ENCODE data around the gene IPO4. TPM values are rescaled to one million over a fixed set of nuclear protein-coding genes. Genes with fewer than 3 reads are reported as not detected.

Gene IPO4
- total and polyA plus RNA-seq, 9 donors: 5.6 to 50.9 (median 33.5) TPM

DNA sequence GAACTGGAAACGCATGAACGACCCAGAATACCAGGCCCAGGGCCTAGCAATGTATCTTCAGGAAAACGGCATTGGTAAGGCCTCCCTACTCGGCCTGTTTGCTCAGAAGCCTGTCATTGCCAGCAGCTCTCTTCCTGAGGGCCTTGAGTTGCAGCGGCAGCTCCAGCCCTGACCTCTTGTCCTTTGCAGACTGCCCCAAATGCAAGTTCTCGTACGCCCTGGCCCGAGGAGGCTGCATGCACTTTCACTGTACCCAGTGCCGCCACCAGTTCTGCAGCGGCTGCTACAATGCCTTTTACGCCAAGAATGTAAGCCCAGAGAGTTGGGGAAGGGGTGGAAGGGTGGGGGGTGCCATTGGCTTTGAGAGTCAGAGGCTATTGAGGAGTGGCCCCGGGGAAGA lies 31.3 kb downstream of the IPO4 start:
- H3K9me3 ChIP-seq: no peaks in the 10 kb centered on the region
- no peak overlapping the region for H3K4me3 ChIP-seq
- H3K36me3 ChIP-seq: no peaks in the 10 kb centered on the region
- no peaks in the 10 kb centered on the region for H3K4me1 ChIP-seq (ENCODE audit: insufficient read depth)
- no peak overlapping the region for H3K27ac ChIP-seq
- no peaks in the 10 kb centered on the region for H3K27me3 ChIP-seq
- TF ChIP-seq, protein P1, sequence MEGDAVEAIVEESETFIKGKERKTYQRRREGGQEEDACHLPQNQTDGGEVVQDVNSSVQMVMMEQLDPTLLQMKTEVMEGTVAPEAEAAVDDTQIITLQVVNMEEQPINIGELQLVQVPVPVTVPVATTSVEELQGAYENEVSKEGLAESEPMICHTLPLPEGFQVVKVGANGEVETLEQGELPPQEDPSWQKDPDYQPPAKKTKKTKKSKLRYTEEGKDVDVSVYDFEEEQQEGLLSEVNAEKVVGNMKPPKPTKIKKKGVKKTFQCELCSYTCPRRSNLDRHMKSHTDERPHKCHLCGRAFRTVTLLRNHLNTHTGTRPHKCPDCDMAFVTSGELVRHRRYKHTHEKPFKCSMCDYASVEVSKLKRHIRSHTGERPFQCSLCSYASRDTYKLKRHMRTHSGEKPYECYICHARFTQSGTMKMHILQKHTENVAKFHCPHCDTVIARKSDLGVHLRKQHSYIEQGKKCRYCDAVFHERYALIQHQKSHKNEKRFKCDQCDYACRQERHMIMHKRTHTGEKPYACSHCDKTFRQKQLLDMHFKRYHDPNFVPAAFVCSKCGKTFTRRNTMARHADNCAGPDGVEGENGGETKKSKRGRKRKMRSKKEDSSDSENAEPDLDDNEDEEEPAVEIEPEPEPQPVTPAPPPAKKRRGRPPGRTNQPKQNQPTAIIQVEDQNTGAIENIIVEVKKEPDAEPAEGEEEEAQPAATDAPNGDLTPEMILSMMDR (IDR thresholded peaks at IDR 0.05): no peak
- no peak for TF ChIP-seq POLR2A (IDR thresholded peaks at IDR 0.05)
- TF ChIP-seq EP300 (IDR thresholded peaks at IDR 0.05): no peak
- no peak for DNase-seq
- intact Hi-C loops (cut with DNase I): no loop called here
- 81 to 86% (median 85%) methylated on average over 11 to 12 of the region's 12 CpGs for WGBS, 3 donors

DNA sequence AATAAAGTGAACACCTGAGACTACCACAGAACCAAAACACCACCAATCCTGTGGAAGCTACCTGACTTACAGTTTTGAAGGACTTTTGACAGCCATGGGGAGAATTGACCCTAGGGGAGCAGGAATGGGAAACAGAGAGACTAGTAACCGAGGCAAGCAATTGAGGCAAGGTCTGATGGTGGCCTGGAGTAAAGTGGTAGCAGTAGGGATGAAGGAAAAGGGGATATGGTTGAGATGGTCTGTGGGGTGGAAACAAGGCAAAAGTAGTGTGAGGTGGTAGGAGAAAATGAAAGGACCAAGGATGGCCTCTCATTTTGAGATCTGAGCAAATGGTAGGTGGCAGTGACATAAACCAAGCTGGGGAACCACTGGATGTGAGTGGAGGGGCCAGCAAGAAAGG lies 31.8 kb downstream of the IPO4 start:
- intact Hi-C loops (cut with DNase I): no loop called here
- H3K36me3 ChIP-seq: no peaks in the 10 kb centered on the region
- TF ChIP-seq POLR2A (IDR thresholded peaks at IDR 0.05): no peak
- TF ChIP-seq, protein P1 (IDR thresholded peaks at IDR 0.05): no peak
- no peak for TF ChIP-seq EP300 (IDR thresholded peaks at IDR 0.05)

DNA sequence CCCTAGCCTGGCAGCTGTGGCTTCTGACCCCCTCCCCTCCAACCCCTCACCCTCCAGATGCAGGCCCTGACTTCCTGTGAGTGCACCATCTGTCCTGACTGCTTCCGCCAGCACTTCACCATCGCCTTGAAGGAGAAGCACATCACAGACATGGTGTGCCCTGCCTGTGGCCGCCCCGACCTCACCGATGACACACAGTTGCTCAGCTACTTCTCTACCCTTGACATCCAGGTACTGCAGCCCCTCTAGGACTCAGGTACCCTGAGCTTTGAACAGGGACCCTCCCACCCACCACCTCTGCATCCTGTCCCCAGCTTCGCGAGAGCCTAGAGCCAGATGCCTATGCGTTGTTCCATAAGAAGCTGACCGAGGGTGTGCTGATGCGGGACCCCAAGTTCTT lies 33.5 kb downstream of the IPO4 start:
- Histone ChIP-seq H3K36me3 (no peaks in the 10 kb centered on the region), H3K9me3 (no peaks in the 10 kb centered on the region), H3K4me1 (ENCODE audit: insufficient read depth) (no peaks in the 10 kb centered on the region), H3K27me3 (no peaks in the 10 kb centered on the region), H3K4me3 (no peak overlapping the region), H3K27ac (no peak overlapping the region)
- intact Hi-C loops (cut with DNase I): no loop called here
- WGBS, 3 donors: 92 to 94% (median 93%) methylated on average over 10 of the region's 10 CpGs
- DNase-seq: no peak
- TF ChIP-seq POLR2A (IDR thresholded peaks at IDR 0.05) (no peak), EP300 (IDR thresholded peaks at IDR 0.05) (no peak)
- TF ChIP-seq, protein P1 (IDR thresholded peaks at IDR 0.05): no peak

More for the DNA sequence above, 31.8 kb downstream of the IPO4 start:
- Histone ChIP-seq H3K27me3 (no peaks in the 10 kb centered on the region), H3K9me3 (no peaks in the 10 kb centered on the region), H3K27ac (no peak overlapping the region), H3K4me3 (no peak overlapping the region), H3K4me1 (ENCODE audit: insufficient read depth) (no peaks in the 10 kb centered on the region)
- no peak for DNase-seq
- 79 to 98% (median 86%) methylated on average over 1 of the region's 1 CpG for WGBS, 3 donors

DNA sequence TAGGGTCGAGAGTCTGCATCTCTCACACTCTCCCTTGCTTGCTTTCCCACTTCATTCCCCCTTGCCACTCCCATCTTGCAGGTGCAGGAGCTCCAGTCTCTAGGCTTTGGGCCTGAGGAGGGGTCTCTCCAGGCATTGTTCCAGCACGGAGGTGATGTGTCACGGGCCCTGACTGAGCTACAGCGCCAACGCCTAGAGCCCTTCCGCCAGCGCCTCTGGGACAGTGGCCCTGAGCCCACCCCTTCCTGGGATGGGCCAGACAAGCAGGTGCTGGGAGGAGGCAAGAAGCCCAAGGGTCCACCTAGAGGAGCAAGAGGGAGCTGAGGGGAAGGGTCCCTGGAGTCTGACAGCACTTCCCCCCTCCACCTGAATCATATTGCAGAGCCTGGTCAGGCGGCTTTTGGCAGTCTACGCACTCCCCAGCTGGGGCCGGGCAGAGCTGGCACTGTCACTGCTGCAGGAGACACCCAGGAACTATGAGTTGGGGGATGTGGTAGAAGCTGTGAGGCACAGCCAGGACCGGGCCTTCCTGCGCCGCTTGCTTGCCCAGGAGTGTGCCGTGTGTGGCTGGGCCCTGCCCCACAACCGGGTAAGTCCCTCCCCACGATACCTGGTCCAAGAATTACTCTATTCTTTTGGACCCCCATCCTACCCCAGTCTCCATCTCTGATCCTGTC lies 37.1 kb downstream of the IPO4 start:
- no peaks in the 10 kb centered on the region for H3K27me3 ChIP-seq
- no peak for TF ChIP-seq POLR2A (IDR thresholded peaks at IDR 0.05)
- TF ChIP-seq, protein P1 (IDR thresholded peaks at IDR 0.05): no peak
- no peak for TF ChIP-seq EP300 (IDR thresholded peaks at IDR 0.05)
- peaks cover 2% of the 10 kb centered on the region for H3K4me1 ChIP-seq (ENCODE audit: insufficient read depth)
- intact Hi-C loops (cut with DNase I): no loop called here
- no peak for DNase-seq
- H3K9me3 ChIP-seq: no peaks in the 10 kb centered on the region
- no peak overlapping the region for H3K27ac ChIP-seq
- H3K4me3 ChIP-seq: no peak overlapping the region
- no peaks in the 10 kb centered on the region for H3K36me3 ChIP-seq
- WGBS, 3 donors: 90 to 92% (median 90%) methylated on average over 16 of the region's 16 CpGs

All from ovary (tissue), 9 donors.